Ovary (tissue), 3 donors: Measurements from ENCODE around the gene CRTAC1.

ENCODE experiments used
- CTCF ChIP-seq, 3 donors: fragments of 450-650 bp in 2 of 3; fragments of 200-600 bp in 1 of 3; IDR thresholded peaks; one replicate each; pipeline versions ENCODE4 v1.5.1 to v1.8.0; 2016 to 2022; ENCODE audit warnings: antibody characterized with exemption in 3 of 3, mild to moderate bottlenecking in 1 of 3
- POLR2A ChIP-seq: fragments of 450-650 bp; IDR thresholded peaks from one replicate; pipeline ENCODE4 v1.6.1; 2017; ENCODE audit warnings: antibody characterized with exemption, mild to moderate bottlenecking, moderate library complexity
- donor health status: DM: no; HTN: no; CAD: no.

GRCh38 chr10:97869091-97870042, 161.1 kb downstream of the CRTAC1 start:
- TF ChIP-seq CTCF (IDR thresholded peaks at IDR 0.05) (peak in 1 of 3 donors; percentile 10), POLR2A (no peak)
